ENCODE data around the gene TRPM1.

- TF ChIP-seq CTCF (IDR thresholded peaks at IDR 0.05) (no peak), POLR2A (IDR thresholded peaks at IDR 0.05) (no peak), POLR2AphosphoS5 (IDR thresholded peaks at IDR 0.05) (no peak)
Observed at GRCh38 chr15:31100738-31101137, 787 bp downstream of the TRPM1 start.
